GM12878 (cell line): Measurements from ENCODE around the gene AKNA. TPM values are rescaled to one million over a fixed set of nuclear protein-coding genes. Genes with fewer than 3 reads are reported as not detected.

Experiments used
- ATAC-seq: fragments of 200-7000 bp; cut with Tn5 transposase; 3 replicates; pipeline ENCODE4 v1.9.1; 2020; ENCODE audit warnings: mild to moderate bottlenecking, moderate library complexity
- BruUV-seq: library from RNA; stranded (reverse); fragments of 400-500 nt; replicated peaks from 2 replicates; lab custom pipeline; 2021; lab: Mats Ljungman, UMichigan
- CTCF ChIA-PET: fragments of 300-600 bp; sonication (Branson Sonifier 250); formaldehyde crosslinking; extraction: SDS; loops from one replicate; lab custom pipeline; 2021; ENCODE audit warnings: inconsistent platforms; lab: Yijun Ruan, JAX
- POLR2A ChIA-PET: fragments of 350-600 bp; formaldehyde crosslinking; extraction: SDS; loops from one replicate; lab custom pipeline; 2021; ENCODE audit warnings: inconsistent platforms; lab: Charles Lee
- RAD21 ChIA-PET: fragments of 300-600 bp; sonication (Branson Sonifier 250); formaldehyde crosslinking; loops from one replicate; lab custom pipeline; 2023; ENCODE audit warnings: antibody characterized with exemption; ENCODE audit not compliant: unreplicated experiment; lab: Charles Lee
- SMC1A ChIA-PET: fragments of 300-600 bp; sonication (Branson Sonifier 250); formaldehyde crosslinking; loops from one replicate; lab custom pipeline; 2023; ENCODE audit not compliant: unreplicated experiment, uncharacterized antibody; lab: Charles Lee
- DNase-seq: peaks from one replicate; pipeline ENCODE4 v3.0.0-alpha.2; 2011; ENCODE audit warnings: low read depth, low spot score
- FAIRE-seq: peaks from 3 replicates; lab custom pipeline; 2011; peaks lifted over from hg19 to GRCh38; lab: Jason Lieb, UNC
- H2AFZ ChIP-seq: 2 replicates; pipeline ENCODE4 v1.6.0; 2011; ENCODE audit warnings: low read depth, low read length, control low read depth; ENCODE audit not compliant: control insufficient read depth
- H3K27ac ChIP-seq: 2 replicates; pipeline ENCODE4 v1.5.1; 2011; ENCODE audit warnings: control low read depth; ENCODE audit not compliant: control insufficient read depth, insufficient read depth
- H3K27me3 ChIP-seq, 2 experiments: replicated peaks in 1 of 2; 2 replicates each; pipeline versions ENCODE4 v1.6.0 to v1.6.1; 2011; ENCODE audit warnings: low read length in 1 of 2; ENCODE audit not compliant: control insufficient read depth in 2 of 2, insufficient read depth in 2 of 2
- H3K36me3 ChIP-seq, 2 experiments: 2 replicates each; pipeline ENCODE4 v1.5.1; 2011; ENCODE audit warnings: low read length in 1 of 2; ENCODE audit not compliant: control insufficient read depth in 2 of 2, insufficient read depth in 2 of 2
- H3K4me1 ChIP-seq: 2 replicates; pipeline ENCODE4 v1.6.1; 2011; ENCODE audit warnings: mild to moderate bottlenecking, low read length, moderate library complexity, mixed read lengths; ENCODE audit not compliant: control insufficient read depth, insufficient read depth
- H3K4me2 ChIP-seq: 2 replicates; pipeline ENCODE4 v1.6.0; 2011; ENCODE audit warnings: control low read depth; ENCODE audit not compliant: control insufficient read depth, insufficient read depth
- H3K4me3 ChIP-seq: fragments of 200-600 bp; sonication (generic); 2 replicates; pipeline ENCODE4 v1.5.1; 2016
- H3K79me2 ChIP-seq: 2 replicates; pipeline ENCODE4 v1.6.0; 2011; ENCODE audit warnings: low read length; ENCODE audit not compliant: control insufficient read depth, insufficient read depth
- H3K9ac ChIP-seq: 2 replicates; pipeline ENCODE4 v1.8.0; 2011; ENCODE audit warnings: low read length, control low read depth, mixed read lengths; ENCODE audit not compliant: control insufficient read depth, insufficient read depth
- H3K9me3 ChIP-seq: replicated peaks from 3 replicates; pipeline ENCODE4 v1.5.1; 2011; ENCODE audit warnings: mild to moderate bottlenecking, low read length; ENCODE audit not compliant: control insufficient read depth, insufficient read depth
- H4K20me1 ChIP-seq: 2 replicates; pipeline ENCODE4 v1.6.0; 2011; ENCODE audit not compliant: control insufficient read depth, insufficient read depth
- KLF5 ChIP-seq: fragments of 450-650 bp; IDR thresholded peaks from 2 replicates; pipeline ENCODE4 v1.6.1; 2014; ENCODE audit warnings: mild to moderate bottlenecking; ENCODE audit not compliant: partially characterized antibody
- PBX3 ChIP-seq: IDR thresholded peaks from 2 replicates; pipeline ENCODE4 v1.6.1; 2011; ENCODE audit warnings: mild to moderate bottlenecking, low read depth, low read length, moderate library complexity; ENCODE audit not compliant: insufficient replicate concordance
- RELB ChIP-seq: fragments of 450-650 bp; IDR thresholded peaks from 2 replicates; pipeline ENCODE4 v1.6.1; 2017; ENCODE audit warnings: low read depth, mild to moderate bottlenecking, moderate library complexity
- YBX1 ChIP-seq: fragments of 450-650 bp; IDR thresholded peaks from 2 replicates; pipeline ENCODE4 v1.6.1; 2016; ENCODE audit warnings: antibody characterized with exemption
- ZNF687 ChIP-seq: fragments of 450-650 bp; IDR thresholded peaks from 2 replicates; pipeline ENCODE4 v1.6.1; 2017; ENCODE audit warnings: mild to moderate bottlenecking, moderate library complexity
- WGBS: methylation state at CpG from one replicate; pipeline ENCODE4 v1.1.6; 2016; ENCODE audit warnings: low lambda C conversion rate; ENCODE audit not compliant: insufficient replicate concordance, insufficient coverage; ENCODE audit errors: missing lambda C conversion rate; 5-methylcytosine and 5-hydroxymethylcytosine counted together
- in situ Hi-C: fragments of 300-500 bp; cut with MboI; formaldehyde crosslinking; loops from 9 replicates; pipeline ENCODE4 v1.14.3; 2018; ENCODE audit warnings: mixed read lengths
- intact Hi-C: fragments of 100-400 bp; cut with micrococcal nuclease; formaldehyde crosslinking; loops from one replicate; pipeline ENCODE4 v1.14.2; 2022; ENCODE audit not compliant: unreplicated experiment
- polyA plus RNA-seq, 11 experiments: library from polyadenylated mRNA; depleted of rRNA in 4 of 11; unstranded in 6 of 11; stranded (reverse) in 5 of 11; fragments of >200 nt; fragmentation: Nextera tagmentation in 4 of 11; fragmentation: Illumina TruSeq in 1 of 11; extraction: Ambion mirVana in 4 of 11; extraction: Trizol in 1 of 11; gene quantifications; 1 replicate in 1 of 11; 2 replicates in 10 of 11; pipeline versions ENCODE4 v1.2.1 to v1.2.3, GENCODE V29; 2011 to 2016; ENCODE audit warnings: inconsistent platforms in 2 of 11, missing spikeins in 2 of 11, low read depth in 1 of 11
- total RNA-seq, 4 experiments: library from RNA; depleted of rRNA in 3 of 4; stranded (reverse); fragments of >200 nt in 3 of 4; fragmentation: Illumina TruSeq in 1 of 4; extraction: Trizol in 1 of 4; gene quantifications; 2 replicates each; pipeline versions ENCODE4 v1.2.1 to v1.2.3, GENCODE V29; 2013 to 2021

Gene AKNA
- total and polyA plus RNA-seq, 10 of the 15 experiments (the other 5 are each of a cell fraction or from before 2014, with no cell fraction given), result 1.6 to 132 (median 35.3) TPM

GRCh38 chr9:114299286-114300152 is 88.3 kb downstream of the AKNA start:
- no peak overlapping the region for H2AFZ ChIP-seq
- ChIA-PET RAD21 (interaction anchor here (1.3 kb wide), 1 partner anchor 217 kb away, joined by 3 read pairs; no protein-coding TSS in a partner anchor), CTCF (interaction anchor here (1.5 to 1.8 kb wide), 2 partner anchors 9 to 217 kb away, joined by 5 to 7 read pairs; no protein-coding TSS in a partner anchor), POLR2A (no interaction called here), SMC1A (interaction anchor here (0.5 kb wide), 1 partner anchor 630 kb away, joined by 3 read pairs; no protein-coding TSS in a partner anchor)
- no peaks in the 10 kb centered on the region for H3K36me3 ChIP-seq
- no peak overlapping the region for H3K27ac ChIP-seq
- FAIRE-seq, result no peak
- no peaks in the 10 kb centered on the region for H3K79me2 ChIP-seq
- peaks cover 0 to 8% of the 10 kb centered on the region in 2 experiments; a peak in 2 of 4 replicates for H3K27me3 ChIP-seq
- intact Hi-C loops (no loop called here), in situ Hi-C loops (loop anchor here (25.0 kb wide), 1 partner anchor 212 kb away; the partner anchor contains the start of genes AMBP and KIF12)
- H3K4me2 ChIP-seq, result no peak overlapping the region
- no peak for ATAC-seq
- no peak for TF ChIP-seq KLF5
- no peak overlapping the region for H3K4me3 ChIP-seq
- BruUV-seq, result no TSS peak
- no peaks in the 10 kb centered on the region for H3K9me3 ChIP-seq
- no peaks in the 10 kb centered on the region for H3K4me1 ChIP-seq
- DNase-seq, result no peak
- WGBS, result 33% methylated on average over 15 of the region's 15 CpGs
- H3K9ac ChIP-seq, result no peak overlapping the region
- H4K20me1 ChIP-seq, result 0 out of 2 replicates have a peak, but pooled peaks cover 3% of the 10 kb centered on the region

GRCh38 chr9:114296338-114296737 is 91.4 kb downstream of the AKNA start:
- ChIA-PET SMC1A (no interaction called here), CTCF (no interaction called here), RAD21 (no interaction called here), POLR2A (no interaction called here)
- no peak overlapping the region for H3K9ac ChIP-seq
- no peaks in the 10 kb centered on the region for H3K4me1 ChIP-seq
- no peak for FAIRE-seq
- in situ Hi-C loops, result loop anchor here (25.0 kb wide), 1 partner anchor 209 kb away; the partner anchor contains the start of genes AMBP and KIF12
- no peak overlapping the region for H2AFZ ChIP-seq
- intact Hi-C loops, result no loop called here
- H3K4me2 ChIP-seq, result no peak overlapping the region
- no peaks in the 10 kb centered on the region for H3K9me3 ChIP-seq
- no peaks in the 10 kb centered on the region for H3K36me3 ChIP-seq
- H3K27ac ChIP-seq, result no peak overlapping the region
- no peaks in the 10 kb centered on the region for H4K20me1 ChIP-seq
- no peak for ATAC-seq
- no peak for TF ChIP-seq RELB
- TF ChIP-seq YBX1, result no peak
- no peak for TF ChIP-seq ZNF687
- TF ChIP-seq PBX3, result no peak
- no peak overlapping the region for H3K4me3 ChIP-seq
- BruUV-seq, result no TSS peak
- no peaks in the 10 kb centered on the region for H3K79me2 ChIP-seq
- no peak for DNase-seq
- peaks cover 0 to 3% of the 10 kb centered on the region in 2 experiments; a peak in 1 of 4 replicates for H3K27me3 ChIP-seq
- 78% methylated on average over 1 of the region's 1 CpG for WGBS
